Stimulated activated CD4-positive, alpha-beta T cell treated with anti-CD3 and anti-CD28 coated beads, TNF-alpha, amount 100 ng/mL, for 24 hours (primary cell): ENCODE measurements around the gene OR2T33.
"Not testable (repeated sequence)": the region's sequence is repeated elsewhere in the genome, so short reads cannot be mapped to it uniquely, and the experiment has no call there.

ENCODE experiments used
- DNase-seq, 3 experiments: peaks; one replicate each; pipeline ENCODE4 v3.0.0-alpha.2; 2020; ENCODE audit warnings: low read depth in 3 of 3

The OR2T33 gene, protein sequence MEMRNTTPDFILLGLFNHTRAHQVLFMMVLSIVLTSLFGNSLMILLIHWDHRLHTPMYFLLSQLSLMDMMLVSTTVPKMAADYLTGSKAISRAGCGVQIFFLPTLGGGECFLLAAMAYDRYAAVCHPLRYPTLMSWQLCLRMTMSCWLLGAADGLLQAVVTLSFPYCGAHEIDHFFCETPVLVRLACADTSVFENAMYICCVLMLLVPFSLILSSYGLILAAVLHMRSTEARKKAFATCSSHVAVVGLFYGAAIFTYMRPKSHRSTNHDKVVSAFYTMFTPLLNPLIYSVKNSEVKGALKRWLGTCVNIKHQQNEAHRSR

DNA sequence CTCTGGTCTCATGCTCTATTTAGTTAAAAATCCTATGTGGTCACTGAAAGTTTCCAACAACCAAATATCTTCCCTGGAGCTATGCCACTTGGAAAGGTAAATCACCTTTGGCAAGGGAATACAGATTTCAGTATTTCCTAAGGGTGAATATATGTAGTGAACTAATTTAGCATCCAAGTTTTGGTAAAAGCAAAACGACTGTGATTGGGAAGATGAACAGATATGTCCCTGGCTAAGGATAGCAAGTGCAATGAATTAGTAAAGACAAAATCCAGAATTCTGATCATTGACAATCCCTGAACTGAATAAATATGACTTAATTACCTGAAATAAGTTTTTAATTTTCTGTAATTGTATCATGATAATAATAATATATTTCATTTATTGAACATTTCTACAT, at the start of gene OR2T33:
Gene OR2T33, minus strand, starts transcription at position 101 of the 400 bp plus-strand sequence. CDS start 4,162 bp downstream, outside the sequence.
- no peak for DNase-seq

DNA sequence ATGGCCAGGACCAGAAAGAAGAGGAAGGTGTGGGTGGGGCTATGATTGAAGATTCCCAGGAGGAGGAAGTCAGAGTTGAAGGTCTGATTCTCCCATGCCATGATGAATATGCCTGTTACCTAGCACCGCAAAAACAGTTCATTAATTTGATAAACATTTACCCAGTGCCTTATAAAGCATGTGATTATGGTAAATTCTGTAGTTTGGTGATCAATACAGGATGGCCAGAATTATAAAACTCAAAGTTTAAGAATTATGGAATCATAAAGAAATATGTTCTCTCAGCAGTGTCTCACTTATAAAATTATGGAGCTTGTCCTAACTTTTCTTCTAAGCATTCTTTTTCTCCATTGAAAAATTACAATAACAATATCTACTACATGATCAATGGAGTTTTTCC, 46.7 kb upstream of the OR2T33 start, which contains the start of gene OR2M7:
Gene OR2M7, minus strand, starts transcription at position 101 of the 400 bp plus-strand sequence. Its CDS starts 0 bp downstream, at position 101.
- DNase-seq: no peak

DNA sequence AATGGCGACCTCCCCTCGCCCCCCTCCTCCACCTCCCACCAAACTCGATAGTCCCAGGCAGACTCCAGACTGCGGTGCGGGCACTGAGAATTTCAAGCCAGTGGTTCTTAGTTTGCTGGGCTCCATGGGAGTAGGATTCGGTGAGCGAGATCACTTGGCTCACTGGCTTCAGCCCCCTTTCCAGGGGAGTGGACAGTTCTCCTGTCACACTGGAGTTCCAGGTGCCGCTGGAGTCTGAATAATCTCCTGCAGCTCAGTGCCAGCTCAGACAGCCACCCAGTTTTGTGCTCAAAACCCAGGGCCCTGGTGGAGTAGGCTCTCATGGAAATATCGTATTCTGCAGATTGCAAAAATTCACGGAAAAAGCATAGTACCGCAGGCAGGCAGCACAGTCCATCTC, 39.0 kb upstream of the OR2T33 start:
- no peak for DNase-seq

DNA sequence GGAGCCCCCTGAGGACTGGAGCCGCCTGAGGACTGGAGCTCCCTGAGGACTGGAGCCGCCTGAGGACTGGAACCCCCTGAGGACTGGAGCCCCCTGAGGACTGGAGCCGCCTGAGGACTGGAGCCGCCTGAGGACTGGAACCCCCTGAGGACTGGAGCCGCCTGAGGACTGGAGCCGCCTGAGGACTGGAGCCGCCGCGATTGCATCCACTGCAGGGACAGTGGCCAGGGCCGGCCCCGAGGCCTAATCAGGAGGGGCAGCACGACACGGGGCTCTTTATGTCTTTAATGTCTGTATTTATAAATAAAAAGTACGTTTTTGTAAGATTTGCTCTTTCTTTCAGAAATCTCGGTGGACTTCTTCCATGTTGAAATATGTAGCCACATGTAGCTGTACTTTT, 29.0 kb upstream of the OR2T33 start:
- not testable (repeated sequence) for DNase-seq

DNA sequence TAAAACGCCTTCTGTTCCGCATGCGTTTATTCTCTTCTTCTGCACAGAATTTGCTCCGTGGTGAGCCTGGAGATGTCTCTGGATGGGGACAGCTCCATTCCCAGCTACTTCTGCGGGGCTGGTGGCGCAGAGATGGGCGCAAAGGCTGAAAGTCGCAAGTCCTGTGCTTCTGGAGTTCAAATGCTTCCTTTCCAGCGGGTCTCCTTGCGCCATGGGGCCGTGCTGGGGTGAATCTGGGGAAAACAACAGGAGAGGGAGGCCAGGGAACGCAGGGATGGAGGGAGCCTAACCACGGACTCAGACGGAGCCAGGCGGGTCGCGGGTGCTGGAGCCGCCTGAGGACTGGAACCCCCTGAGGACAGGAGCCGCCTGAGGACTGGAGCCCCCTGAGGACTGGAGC, 28.3 kb upstream of the OR2T33 start:
- DNase-seq: no peak

DNA sequence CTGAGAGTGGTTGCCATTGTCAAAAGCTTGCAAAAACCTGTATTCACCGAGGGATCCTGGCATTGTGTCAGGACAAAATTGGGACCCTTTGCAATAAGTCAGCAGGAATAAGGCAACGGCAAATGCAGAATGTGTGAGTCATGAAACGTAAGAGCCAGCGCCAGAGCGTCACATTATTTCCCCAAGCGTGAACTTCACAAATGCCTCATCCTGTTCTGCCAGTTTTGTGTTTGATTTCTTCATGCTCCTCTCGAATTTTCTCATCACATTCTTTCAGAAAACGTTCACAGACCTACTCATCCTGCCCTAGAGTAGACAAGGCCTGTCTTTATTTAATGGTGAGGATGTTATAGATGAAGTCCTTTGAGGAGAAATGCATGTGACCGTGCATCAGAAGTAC, 27.9 kb upstream of the OR2T33 start:
- not testable (repeated sequence) for DNase-seq

DNA sequence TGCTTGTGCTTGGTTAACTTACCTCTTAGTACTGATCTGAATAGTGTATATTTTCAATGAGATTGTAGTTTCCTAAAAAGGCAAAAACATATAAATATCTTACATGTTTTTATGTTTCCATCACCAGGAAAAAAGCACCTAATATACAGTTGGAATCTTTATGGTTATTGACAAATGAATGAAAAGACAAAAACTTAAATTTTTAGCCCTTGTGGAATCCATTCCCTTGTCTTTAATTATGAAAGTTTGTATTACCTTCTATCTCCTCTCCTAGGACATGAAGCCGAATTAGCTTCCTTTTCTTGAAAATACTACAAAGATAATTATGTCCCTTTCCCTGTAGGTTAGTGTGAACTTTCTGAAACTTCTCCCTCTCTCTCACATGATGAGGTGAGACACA, 25.5 kb upstream of the OR2T33 start, which contains the start of gene OR2T12:
Gene OR2T12, minus strand, starts transcription at position 101 of the 400 bp plus-strand sequence. CDS start 7,846 bp downstream, outside the sequence.
- DNase-seq: no peak

DNA sequence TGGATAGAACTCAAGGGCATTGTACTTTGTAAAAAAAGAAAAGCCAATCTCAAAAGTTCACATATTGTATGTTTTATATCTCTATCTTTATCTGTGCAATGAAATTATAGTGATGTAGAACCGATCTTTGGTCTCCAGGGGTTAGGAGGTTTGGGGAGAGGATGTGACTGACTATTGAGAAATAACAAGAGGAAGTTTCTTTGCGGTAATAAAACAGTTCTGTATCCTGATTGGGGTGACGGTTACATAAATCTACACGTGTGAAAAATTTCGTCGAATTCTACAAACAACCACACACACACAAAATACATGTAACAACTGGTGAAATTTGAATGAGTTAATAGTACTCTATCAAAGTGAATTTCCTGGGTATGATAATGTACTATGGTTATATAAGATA, 10.6 kb upstream of the OR2T33 start:
- DNase-seq: no peak

DNA sequence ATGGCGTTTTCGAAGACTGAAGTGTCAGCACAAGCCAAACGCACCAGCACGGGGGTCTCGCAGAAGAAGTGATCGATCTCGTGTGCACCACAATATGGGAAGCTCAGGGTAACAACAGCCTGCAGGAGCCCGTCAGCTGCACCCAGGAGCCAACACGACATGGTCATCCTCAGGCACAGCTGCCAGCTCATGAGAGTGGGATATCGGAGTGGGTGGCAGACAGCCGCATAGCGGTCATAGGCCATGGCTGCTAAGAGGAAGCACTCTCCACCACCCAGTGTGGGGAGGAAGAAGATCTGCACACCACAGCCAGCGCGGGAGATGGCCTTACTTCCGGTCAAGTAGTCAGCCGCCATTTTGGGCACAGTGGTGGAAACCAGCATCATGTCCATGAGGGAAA, 4.6 kb downstream of the OR2T33 start:
- DNase-seq: not testable (repeated sequence)

DNA sequence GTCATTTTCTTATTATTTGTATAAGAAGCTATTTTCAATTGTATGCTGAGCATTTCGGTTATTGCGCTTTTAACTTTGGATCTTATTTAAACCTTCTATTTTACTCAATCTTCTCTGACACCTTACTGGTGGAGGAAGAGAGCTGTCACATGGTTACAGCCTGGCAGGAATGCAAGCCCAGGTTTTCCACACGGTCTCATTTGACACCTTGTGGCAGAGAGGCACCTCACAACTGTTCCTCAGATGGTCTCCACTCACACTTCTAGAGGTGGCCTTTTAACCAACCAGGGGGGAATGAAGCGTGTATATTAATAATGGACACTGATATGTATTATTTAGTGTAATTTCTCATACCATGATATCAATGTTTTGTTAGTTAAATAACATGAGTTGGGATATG, 9.6 kb downstream of the OR2T33 start:
- no peak for DNase-seq

DNA sequence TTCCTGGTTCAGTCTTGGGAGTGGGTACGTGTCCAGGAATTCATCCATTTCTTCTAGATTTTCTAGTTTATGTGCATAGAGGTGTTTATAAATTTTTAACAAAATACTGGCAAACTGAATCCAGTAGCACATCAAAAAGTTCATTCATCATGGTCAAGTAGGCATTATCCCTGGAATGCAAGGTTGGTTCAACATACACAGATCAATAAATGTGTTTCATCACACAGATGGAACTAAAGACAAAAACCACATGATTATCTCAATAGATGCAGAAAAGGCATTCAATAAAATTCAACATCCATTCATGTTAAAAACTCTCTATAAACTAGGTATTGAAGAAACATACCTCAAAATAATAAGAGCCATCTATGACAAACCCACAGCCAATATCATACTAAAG, 18.5 kb downstream of the OR2T33 start:
- DNase-seq: not testable (repeated sequence)

DNA sequence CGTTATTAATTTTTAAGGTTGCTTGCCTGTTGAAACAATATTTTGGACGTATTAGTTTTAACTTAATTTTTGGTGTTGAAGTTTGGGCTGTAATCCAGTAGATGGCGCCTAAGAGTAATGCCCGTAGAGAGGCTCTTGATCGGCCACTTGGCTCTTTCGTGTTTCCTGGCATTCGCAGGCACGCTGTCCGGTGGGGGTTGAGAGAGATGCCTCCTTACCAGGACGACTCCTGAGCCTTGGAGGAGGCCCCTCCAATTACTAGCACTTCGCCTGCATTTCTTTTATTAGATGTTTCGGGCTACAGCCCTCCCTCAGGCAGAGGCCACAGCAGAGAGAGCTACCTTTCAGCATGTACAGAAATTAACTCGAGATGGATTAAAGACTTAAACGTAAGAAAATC, 34.6 kb downstream of the OR2T33 start:
- peak in 2 of 3 experiments; percentile 0 to 11 for DNase-seq

DNA sequence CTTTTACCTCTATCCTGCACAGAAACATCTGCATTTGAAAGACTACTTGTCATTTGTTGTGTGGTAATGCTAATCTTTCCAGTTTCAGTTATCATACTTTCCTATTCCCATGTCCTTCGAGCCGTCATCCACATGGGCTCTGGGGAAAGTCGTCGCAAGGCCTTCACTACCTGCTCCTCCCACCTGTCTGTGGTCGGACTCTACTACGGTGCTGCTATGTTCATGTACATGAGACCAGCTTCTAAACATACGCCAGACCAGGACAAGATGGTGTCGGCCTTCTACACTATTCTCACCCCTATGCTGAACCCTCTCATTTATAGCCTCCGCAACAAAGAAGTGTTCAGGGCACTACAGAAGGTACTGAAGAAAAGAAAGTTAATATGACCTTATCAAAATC, 38.3 kb downstream of the OR2T33 start:
- no peak for DNase-seq

DNA sequence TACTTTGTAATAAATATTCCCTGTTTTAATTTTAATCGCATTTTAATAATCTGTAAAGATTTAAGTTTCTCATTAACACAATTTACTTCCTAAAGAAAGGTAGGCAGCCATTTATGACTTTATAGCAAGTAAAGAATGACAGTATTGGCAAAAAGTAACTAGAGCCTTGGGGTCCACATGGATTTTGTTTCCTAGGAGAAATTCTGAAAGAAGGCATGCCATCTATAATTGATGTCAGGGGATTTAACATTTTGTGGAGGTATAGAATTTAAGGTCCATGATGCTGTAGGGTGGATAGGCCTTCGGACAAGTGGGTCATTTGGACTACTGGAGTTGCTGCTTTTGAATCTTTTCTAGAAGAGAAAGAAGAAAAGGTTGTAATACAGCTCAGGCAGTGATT, 46.7 kb downstream of the OR2T33 start, which contains the start of gene OR2M4:
Gene OR2M4, plus strand, starts transcription at position 301 of the 400 bp plus-strand sequence. CDS start 7,512 bp downstream, outside the sequence.
- DNase-seq: no peak

DNA sequence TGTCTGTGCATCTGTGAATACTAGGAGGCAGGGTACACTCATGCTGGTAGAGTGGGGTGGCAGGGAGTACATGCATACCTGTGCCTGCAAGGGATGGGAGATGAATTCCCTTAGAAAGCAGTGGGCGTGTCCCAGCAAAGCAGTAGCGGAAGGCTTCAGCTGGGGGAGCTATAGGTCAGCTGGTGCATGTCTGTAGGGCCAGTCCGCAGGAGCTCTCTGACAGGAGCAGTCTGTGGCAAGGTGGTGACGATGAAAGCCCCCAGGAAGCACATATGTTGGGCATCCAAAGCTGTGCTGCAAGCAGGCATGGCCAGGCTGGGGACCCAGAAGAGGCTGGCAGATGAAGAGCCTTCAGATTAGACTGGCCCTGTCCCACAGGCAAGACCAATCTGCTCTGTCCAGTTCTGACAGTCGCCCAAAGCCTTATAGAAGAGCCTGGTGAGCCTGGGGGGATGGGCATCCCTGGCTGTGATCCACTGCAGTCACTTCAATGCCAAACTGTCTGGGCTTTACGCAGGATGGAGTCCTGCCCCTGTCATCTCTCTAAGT, 48.3 kb downstream of the OR2T33 start:
- no peak for DNase-seq

DNA sequence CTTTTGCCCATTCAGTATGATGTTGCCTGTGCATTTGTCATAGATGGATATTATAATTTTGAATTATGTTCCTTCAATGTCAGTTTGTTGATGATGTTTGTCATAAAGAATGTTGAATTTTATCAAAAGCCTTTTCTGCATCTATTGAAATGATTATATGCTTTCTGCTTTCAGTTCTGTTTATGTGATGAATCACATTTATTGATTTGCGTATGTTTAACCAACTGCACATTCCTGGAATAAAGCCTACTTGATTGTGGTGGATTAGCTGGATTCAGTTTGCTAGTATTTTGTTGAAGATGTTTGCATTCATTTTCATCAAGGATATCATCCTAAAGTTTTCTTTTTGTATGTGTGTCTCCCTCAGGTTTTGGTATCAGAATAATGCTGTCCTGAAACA, 52.2 kb downstream of the OR2T33 start:
- no peak for DNase-seq
